ENCODE measurements around the gene CDK6.

The CDK6 gene

DNA sequence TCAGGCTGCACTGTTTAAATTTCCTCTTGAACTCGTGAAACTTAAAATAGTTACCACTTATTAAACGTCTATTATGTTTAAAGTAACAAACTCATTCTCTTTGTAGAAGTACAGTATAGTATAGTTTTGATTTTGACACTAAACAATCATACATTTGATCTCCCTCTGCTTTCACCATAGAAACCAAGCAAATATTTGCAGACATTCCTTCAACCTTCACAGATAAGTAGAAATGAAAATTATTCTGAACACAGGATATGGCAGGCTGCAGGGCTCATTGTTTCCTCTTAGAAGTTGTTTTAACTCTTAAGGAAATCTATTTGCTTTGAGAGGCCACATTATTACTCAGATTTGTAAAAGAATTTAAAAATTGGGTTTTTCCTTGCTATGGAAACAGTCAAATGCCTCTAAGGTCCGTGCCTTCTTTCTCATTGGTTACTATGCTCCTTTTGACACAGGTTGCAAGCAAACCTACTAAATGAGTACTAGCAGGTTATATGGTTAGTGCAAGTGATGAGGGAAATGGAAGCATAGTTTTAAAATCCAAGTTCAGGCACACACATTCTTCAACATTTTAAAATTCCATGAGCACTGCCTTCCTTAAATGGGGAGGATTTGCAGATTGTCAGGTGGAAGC lies 153.4 kb downstream of the CDK6 start:
- no peak for TF ChIP-seq CTCF (IDR thresholded peaks at IDR 0.05; ENCODE audit: low read depth, low read length, missing control alignments)
- in situ Hi-C loops (cut with HindIII; ENCODE audit: low pct_ligation_motif_present, low sequenced_read_pairs), result no loop called here
- DNase-seq, result peak; percentile 62
- H3K4me3 ChIP-seq (ENCODE audit: low read depth, low read length), result no peak overlapping the region
- H3K27ac ChIP-seq, result peak overlapping the region; percentile 74
- H3K27me3 ChIP-seq (replicated peaks), result no peaks in the 10 kb centered on the region
- H3K36me3 ChIP-seq (replicated peaks), result peaks cover 2% of the 10 kb centered on the region

DNA sequence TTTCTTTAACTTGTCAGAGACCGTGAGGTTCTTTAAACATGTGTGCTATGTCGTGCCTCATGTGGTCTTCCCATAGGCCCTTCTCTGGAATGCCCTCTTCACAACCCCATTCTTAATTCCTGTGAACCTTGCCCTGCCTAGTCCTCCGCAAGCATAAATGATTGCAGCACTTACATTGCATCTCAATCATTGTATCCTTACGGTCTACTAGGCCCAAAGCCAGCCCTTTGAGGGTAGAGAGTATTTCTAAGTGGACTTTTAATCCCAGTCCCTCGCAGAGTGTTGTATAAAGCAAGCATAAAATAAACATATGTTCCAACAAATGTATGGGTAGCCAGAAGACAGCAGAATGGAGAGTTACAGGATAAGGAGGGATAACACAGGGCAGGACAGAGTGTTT lies 154.0 kb downstream of the CDK6 start:
- DNase-seq, result no peak
- TF ChIP-seq CTCF (IDR thresholded peaks at IDR 0.05; ENCODE audit: low read depth, low read length, missing control alignments), result no peak
- H3K27me3 ChIP-seq (replicated peaks), result no peaks in the 10 kb centered on the region
- in situ Hi-C loops (cut with HindIII; ENCODE audit: low pct_ligation_motif_present, low sequenced_read_pairs), result no loop called here
- peak overlapping the region; percentile 74 for H3K27ac ChIP-seq
- H3K36me3 ChIP-seq (replicated peaks), result peaks cover 2% of the 10 kb centered on the region
- H3K4me3 ChIP-seq (ENCODE audit: low read depth, low read length), result no peak overlapping the region

GRCh38 chr7:92681633-92682032 lies 154.7 kb downstream of the CDK6 start:
- no peak overlapping the region for H3K4me3 ChIP-seq (ENCODE audit: low read depth, low read length)
- no peak for DNase-seq
- H3K27me3 ChIP-seq (replicated peaks), result no peaks in the 10 kb centered on the region
- H3K36me3 ChIP-seq (replicated peaks), result peaks cover 2% of the 10 kb centered on the region
- no peak overlapping the region for H3K27ac ChIP-seq
- no peak for TF ChIP-seq CTCF (IDR thresholded peaks at IDR 0.05; ENCODE audit: low read depth, low read length, missing control alignments)
- in situ Hi-C loops (cut with HindIII; ENCODE audit: low pct_ligation_motif_present, low sequenced_read_pairs), result no loop called here

GRCh38 chr7:92680442-92680841 lies 155.9 kb downstream of the CDK6 start:
- DNase-seq, result peak; percentile 57
- no peak overlapping the region for H3K4me3 ChIP-seq (ENCODE audit: low read depth, low read length)
- in situ Hi-C loops (cut with HindIII; ENCODE audit: low pct_ligation_motif_present, low sequenced_read_pairs), result no loop called here
- H3K36me3 ChIP-seq (replicated peaks), result peaks cover 2% of the 10 kb centered on the region
- H3K27ac ChIP-seq, result peak overlapping the region; percentile 30
- TF ChIP-seq CTCF (IDR thresholded peaks at IDR 0.05; ENCODE audit: low read depth, low read length, missing control alignments), result no peak
- H3K27me3 ChIP-seq (replicated peaks), result no peaks in the 10 kb centered on the region

GRCh38 chr7:92678291-92678920 lies 158.0 kb downstream of the CDK6 start:
- no peak for TF ChIP-seq CTCF (IDR thresholded peaks at IDR 0.05; ENCODE audit: low read depth, low read length, missing control alignments)
- peaks cover 2% of the 10 kb centered on the region for H3K36me3 ChIP-seq (replicated peaks)
- H3K27ac ChIP-seq, result no peak overlapping the region
- in situ Hi-C loops (cut with HindIII; ENCODE audit: low pct_ligation_motif_present, low sequenced_read_pairs), result no loop called here
- DNase-seq, result no peak
- H3K4me3 ChIP-seq (ENCODE audit: low read depth, low read length), result no peak overlapping the region
- H3K27me3 ChIP-seq (replicated peaks), result no peaks in the 10 kb centered on the region

GRCh38 chr7:92674379-92674778 lies 162.0 kb downstream of the CDK6 start:
- Histone ChIP-seq H3K36me3 (replicated peaks) (peaks cover 9% of the 10 kb centered on the region), H3K27ac (no peak overlapping the region), H3K27me3 (replicated peaks) (no peaks in the 10 kb centered on the region), H3K4me3 (ENCODE audit: low read depth, low read length) (no peak overlapping the region)
- DNase-seq, result no peak
- no peak for TF ChIP-seq CTCF (IDR thresholded peaks at IDR 0.05; ENCODE audit: low read depth, low read length, missing control alignments)
- in situ Hi-C loops (cut with HindIII; ENCODE audit: low pct_ligation_motif_present, low sequenced_read_pairs), result no loop called here
